ENCODE results near the gene CD27. TPM values are rescaled to one million over a fixed set of nuclear protein-coding genes. Genes with fewer than 3 reads are reported as not detected.

The CD27 gene
- total and polyA plus RNA-seq, 9 of the 15 experiments (the other 6 are each of a cell fraction or from before 2014, with no cell fraction given) = 0.24 TPM; not detected in 8

- TF ChIP-seq ZNF311 (CRISPR knock-in tag; IDR thresholded peaks at IDR 0.05) (no peak), NCOR1 (IDR thresholded peaks at IDR 0.05) (0 out of 2 replicates have a peak, but pooled peaks have one; percentile 16), PHF8 (IDR thresholded peaks at IDR 0.05; ENCODE audit: borderline replicate concordance, low read length) (peak; percentile 82; the same call in 1 of the 2 replicates), CCAR2 (IDR thresholded peaks at IDR 0.05; ENCODE audit: low read depth, low read length) (no peak), LCOR (CRISPR knock-in tag; IDR thresholded peaks at IDR 0.05) (peak; percentile 64; the same call in 1 of the 2 replicates), THRAP3 (IDR thresholded peaks at IDR 0.05; ENCODE audit: borderline replicate concordance) (0 out of 2 replicates have a peak, but pooled peaks have one; percentile 63), YBX1 (IDR thresholded peaks at IDR 0.05) (no peak), YY1 (IDR thresholded peaks at IDR 0.05; ENCODE audit: borderline replicate concordance in 1 of 3, control insufficient read depth in 1 of 3, extremely low read depth in 1 of 3, insufficient read depth in 3 of 3, insufficient read length in 1 of 3, insufficient replicate concordance in 2 of 3, low read depth in 1 of 3, low read length in 2 of 3) (peak; percentile 65 to 98 (median 91)), GTF2F1 (IDR thresholded peaks at IDR 0.05; ENCODE audit: low read depth, low read length) (no peak), IRF9 (tag; IDR thresholded peaks at IDR 0.05) (no peak), NCOA4 (IDR thresholded peaks at IDR 0.05; ENCODE audit: partially characterized antibody) (no peak), SUPT5H (IDR thresholded peaks at IDR 0.05) (peak; percentile 87), MTA1 (IDR thresholded peaks at IDR 0.05; ENCODE audit: borderline replicate concordance) (no peak), RFX5 (IDR thresholded peaks at IDR 0.05; ENCODE audit: low read depth, low read length) (no peak), U2AF2 (optimal IDR thresholded peaks at IDR 0.05; ENCODE audit: low read depth, low read length) (no peak), EGR1 (conservative IDR thresholded peaks at IDR 0.05) (peak; percentile 90), NR2C1 (IDR thresholded peaks at IDR 0.05) (0 out of 2 replicates have a peak, but pooled peaks have one; percentile 21), NR2C1 (tag; IDR thresholded peaks at IDR 0.05) (no peak), SIN3A (IDR thresholded peaks at IDR 0.05; ENCODE audit: borderline replicate concordance in 2 of 2, control insufficient read depth in 1 of 2, low read depth in 2 of 2, low read length in 2 of 2) (peak in 1 of 2 experiments; percentile 86; a peak in 2 of 4 replicates), SP1 (CRISPR knock-in tag; IDR thresholded peaks at IDR 0.05) (peak; percentile 74), HMGN3 (IDR thresholded peaks at IDR 0.05; ENCODE audit: borderline replicate concordance, extremely low read depth, insufficient read length, low read depth, low read length) (peak; percentile 57), ZNF253 (CRISPR knock-in tag; conservative IDR thresholded peaks at IDR 0.05) (no peak), CREB1 (IDR thresholded peaks at IDR 0.05) (no peak), CREB1 (CRISPR knock-in tag; IDR thresholded peaks at IDR 0.05) (peak; percentile 52), PREB (CRISPR knock-in tag; IDR thresholded peaks at IDR 0.05) (0 out of 2 replicates have a peak, but pooled peaks have one; percentile 21), RCOR1 (IDR thresholded peaks at IDR 0.05; ENCODE audit: borderline replicate concordance in 1 of 2, low read depth in 2 of 2, low read length in 2 of 2) (peak; percentile 43 to 75; a peak in 3 of 4 replicates), NFIC (IDR thresholded peaks at IDR 0.05) (no peak), PHB (CRISPR knock-in tag; IDR thresholded peaks at IDR 0.05) (no peak)
These were observed 48.2 kb downstream of the CD27 start, which contains the start of gene MRPL51 (continued) for GRCh38 chr12:6492838-6493496.

All from K562 (cell line).